ENCODE data around the gene CHD3. TPM values are rescaled to one million over a fixed set of nuclear protein-coding genes. Genes with fewer than 3 reads are reported as not detected.
A peak's percentile ranks its signal among the peaks of the same experiment; 100 is the strongest.

Gene CHD3
- total and polyA plus RNA-seq, 2 of the 13 experiments (the other 11 are each of a cell fraction or from before 2014, with no cell fraction given) = 2.7 to 3.7 TPM

DNA sequence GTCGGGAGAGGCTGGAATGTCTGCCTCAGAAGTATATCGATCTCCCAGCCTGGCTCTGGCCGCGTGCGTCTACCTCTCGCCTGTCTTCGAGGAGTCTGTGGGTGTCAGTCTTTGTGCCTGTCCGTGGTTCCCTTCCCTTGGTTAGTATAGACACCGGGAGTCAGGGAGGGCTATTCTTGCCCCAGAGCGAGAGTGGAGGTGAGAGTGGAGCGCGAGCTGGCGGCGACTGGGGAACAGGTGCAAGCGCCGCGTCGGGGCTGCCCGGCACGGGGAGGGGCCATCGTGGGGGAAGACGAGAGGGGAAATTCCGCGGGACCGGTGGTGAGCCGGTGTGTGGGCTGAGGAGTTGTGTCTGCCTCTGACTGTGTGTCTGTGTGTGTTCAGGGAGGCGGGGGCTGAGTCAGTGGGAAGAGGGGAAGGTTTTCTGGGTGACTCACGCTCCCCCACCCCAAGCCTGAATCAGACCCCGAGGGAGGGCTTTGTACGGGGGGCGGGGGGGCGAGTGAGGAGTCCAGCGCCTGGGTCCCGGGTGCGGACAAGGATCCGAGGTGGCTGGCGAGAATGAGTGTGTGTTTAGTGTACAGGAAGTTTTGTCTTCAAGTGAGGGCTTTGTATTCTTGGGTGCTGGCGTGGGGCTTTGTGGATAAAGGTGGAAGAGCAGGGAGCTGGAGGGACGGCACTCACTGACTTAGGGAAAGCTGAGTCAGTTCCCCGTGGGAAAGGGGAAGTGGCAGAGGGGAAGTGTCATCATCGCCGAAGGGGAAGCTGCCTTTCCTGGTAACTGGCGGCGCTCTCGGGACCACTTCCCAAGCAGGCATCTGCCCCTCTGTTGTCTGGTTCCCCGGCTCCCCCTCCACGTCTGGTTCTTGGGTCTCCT is 46.0 kb upstream of the CHD3 start (continued):
- TF ChIP-seq, protein P1, sequence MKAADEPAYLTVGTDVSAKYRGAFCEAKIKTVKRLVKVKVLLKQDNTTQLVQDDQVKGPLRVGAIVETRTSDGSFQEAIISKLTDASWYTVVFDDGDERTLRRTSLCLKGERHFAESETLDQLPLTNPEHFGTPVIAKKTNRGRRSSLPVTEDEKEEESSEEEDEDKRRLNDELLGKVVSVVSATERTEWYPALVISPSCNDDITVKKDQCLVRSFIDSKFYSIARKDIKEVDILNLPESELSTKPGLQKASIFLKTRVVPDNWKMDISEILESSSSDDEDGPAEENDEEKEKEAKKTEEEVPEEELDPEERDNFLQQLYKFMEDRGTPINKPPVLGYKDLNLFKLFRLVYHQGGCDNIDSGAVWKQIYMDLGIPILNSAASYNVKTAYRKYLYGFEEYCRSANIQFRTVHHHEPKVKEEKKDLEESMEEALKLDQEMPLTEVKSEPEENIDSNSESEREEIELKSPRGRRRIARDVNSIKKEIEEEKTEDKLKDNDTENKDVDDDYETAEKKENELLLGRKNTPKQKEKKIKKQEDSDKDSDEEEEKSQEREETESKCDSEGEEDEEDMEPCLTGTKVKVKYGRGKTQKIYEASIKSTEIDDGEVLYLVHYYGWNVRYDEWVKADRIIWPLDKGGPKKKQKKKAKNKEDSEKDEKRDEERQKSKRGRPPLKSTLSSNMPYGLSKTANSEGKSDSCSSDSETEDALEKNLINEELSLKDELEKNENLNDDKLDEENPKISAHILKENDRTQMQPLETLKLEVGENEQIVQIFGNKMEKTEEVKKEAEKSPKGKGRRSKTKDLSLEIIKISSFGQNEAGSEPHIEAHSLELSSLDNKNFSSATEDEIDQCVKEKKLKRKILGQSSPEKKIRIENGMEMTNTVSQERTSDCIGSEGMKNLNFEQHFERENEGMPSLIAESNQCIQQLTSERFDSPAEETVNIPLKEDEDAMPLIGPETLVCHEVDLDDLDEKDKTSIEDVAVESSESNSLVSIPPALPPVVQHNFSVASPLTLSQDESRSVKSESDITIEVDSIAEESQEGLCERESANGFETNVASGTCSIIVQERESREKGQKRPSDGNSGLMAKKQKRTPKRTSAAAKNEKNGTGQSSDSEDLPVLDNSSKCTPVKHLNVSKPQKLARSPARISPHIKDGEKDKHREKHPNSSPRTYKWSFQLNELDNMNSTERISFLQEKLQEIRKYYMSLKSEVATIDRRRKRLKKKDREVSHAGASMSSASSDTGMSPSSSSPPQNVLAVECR (CRISPR knock-in tag; IDR thresholded peaks at IDR 0.05; ENCODE audit: borderline replicate concordance) = no peak
- TF ChIP-seq PAWR (CRISPR knock-in tag; IDR thresholded peaks at IDR 0.05; ENCODE audit: borderline replicate concordance) (no peak), NCOR1 (IDR thresholded peaks at IDR 0.05; ENCODE audit: borderline replicate concordance, low read length) (peak; percentile 8; the same call in 1 of the 2 replicates), NFKB2 (CRISPR knock-in tag; IDR thresholded peaks at IDR 0.05; ENCODE audit: borderline replicate concordance) (0 out of 2 replicates have a peak, but pooled peaks have one; percentile 16), ZNF550 (CRISPR knock-in tag; IDR thresholded peaks at IDR 0.05; ENCODE audit: borderline replicate concordance) (no peak), KDM5A (IDR thresholded peaks at IDR 0.05; ENCODE audit: borderline replicate concordance, low read length) (no peak; the same call in 1 of the 2 replicates), KLF13 (CRISPR knock-in tag; IDR thresholded peaks at IDR 0.05) (no peak), KAT8 (CRISPR knock-in tag; IDR thresholded peaks at IDR 0.05) (no peak), ZNF543 (CRISPR knock-in tag; IDR thresholded peaks at IDR 0.05) (no peak), TMF1 (CRISPR knock-in tag; IDR thresholded peaks at IDR 0.05; ENCODE audit: low read depth) (no peak), TAF15 (IDR thresholded peaks at IDR 0.05; ENCODE audit: low read depth, low read length, poor library complexity, severe bottlenecking) (no peak), SOX13 (IDR thresholded peaks at IDR 0.05) (no peak), SOX13 (CRISPR knock-in tag; conservative IDR thresholded peaks at IDR 0.05 in 1 of 2, IDR thresholded peaks at IDR 0.05 in 1 of 2) (no peak), NR2F6 (IDR thresholded peaks at IDR 0.05) (0 out of 2 replicates have a peak, but pooled peaks have one; percentile 17), NR2F6 (CRISPR knock-in tag; IDR thresholded peaks at IDR 0.05) (no peak), EZH2 (conservative IDR thresholded peaks at IDR 0.05; ENCODE audit: low read depth, low read length) (no peak), CEBPG (CRISPR knock-in tag; IDR thresholded peaks at IDR 0.05) (0 out of 2 replicates have a peak, but pooled peaks have one; percentile 19), ZNF33B (CRISPR knock-in tag; IDR thresholded peaks at IDR 0.05) (no peak)
- TF ChIP-seq, protein P2, sequence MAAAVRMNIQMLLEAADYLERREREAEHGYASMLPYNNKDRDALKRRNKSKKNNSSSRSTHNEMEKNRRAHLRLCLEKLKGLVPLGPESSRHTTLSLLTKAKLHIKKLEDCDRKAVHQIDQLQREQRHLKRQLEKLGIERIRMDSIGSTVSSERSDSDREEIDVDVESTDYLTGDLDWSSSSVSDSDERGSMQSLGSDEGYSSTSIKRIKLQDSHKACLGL (CRISPR knock-in tag; IDR thresholded peaks at IDR 0.05) = no peak
- TF ChIP-seq, protein P3, sequence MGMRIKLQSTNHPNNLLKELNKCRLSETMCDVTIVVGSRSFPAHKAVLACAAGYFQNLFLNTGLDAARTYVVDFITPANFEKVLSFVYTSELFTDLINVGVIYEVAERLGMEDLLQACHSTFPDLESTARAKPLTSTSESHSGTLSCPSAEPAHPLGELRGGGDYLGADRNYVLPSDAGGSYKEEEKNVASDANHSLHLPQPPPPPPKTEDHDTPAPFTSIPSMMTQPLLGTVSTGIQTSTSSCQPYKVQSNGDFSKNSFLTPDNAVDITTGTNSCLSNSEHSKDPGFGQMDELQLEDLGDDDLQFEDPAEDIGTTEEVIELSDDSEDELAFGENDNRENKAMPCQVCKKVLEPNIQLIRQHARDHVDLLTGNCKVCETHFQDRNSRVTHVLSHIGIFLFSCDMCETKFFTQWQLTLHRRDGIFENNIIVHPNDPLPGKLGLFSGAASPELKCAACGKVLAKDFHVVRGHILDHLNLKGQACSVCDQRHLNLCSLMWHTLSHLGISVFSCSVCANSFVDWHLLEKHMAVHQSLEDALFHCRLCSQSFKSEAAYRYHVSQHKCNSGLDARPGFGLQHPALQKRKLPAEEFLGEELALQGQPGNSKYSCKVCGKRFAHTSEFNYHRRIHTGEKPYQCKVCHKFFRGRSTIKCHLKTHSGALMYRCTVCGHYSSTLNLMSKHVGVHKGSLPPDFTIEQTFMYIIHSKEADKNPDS (CRISPR knock-in tag; IDR thresholded peaks at IDR 0.05) = no peak
- TF ChIP-seq, protein P4, sequence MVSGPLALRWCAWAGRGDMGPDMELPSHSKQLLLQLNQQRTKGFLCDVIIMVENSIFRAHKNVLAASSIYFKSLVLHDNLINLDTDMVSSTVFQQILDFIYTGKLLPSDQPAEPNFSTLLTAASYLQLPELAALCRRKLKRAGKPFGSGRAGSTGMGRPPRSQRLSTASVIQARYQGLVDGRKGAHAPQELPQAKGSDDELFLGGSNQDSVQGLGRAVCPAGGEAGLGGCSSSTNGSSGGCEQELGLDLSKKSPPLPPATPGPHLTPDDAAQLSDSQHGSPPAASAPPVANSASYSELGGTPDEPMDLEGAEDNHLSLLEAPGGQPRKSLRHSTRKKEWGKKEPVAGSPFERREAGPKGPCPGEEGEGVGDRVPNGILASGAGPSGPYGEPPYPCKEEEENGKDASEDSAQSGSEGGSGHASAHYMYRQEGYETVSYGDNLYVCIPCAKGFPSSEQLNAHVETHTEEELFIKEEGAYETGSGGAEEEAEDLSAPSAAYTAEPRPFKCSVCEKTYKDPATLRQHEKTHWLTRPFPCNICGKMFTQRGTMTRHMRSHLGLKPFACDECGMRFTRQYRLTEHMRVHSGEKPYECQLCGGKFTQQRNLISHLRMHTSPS (CRISPR knock-in tag; IDR thresholded peaks at IDR 0.05; ENCODE audit: low read depth) = no peak
